Epithelial cell of esophagus (primary cell): ENCODE results near the gene GIMAP8.

Experiments
- DNase-seq: peaks from one replicate; pipeline ENCODE4 v3.0.0; 2010; ENCODE audit warnings: low read depth
- H3K4me3 ChIP-seq: 2 replicates; pipeline ENCODE4 v1.5.1; 2011; ENCODE audit warnings: mild to moderate bottlenecking, low read length, control low read depth
- CTCF ChIP-seq: IDR thresholded peaks from 2 replicates; pipeline ENCODE4 v1.5.1; 2011; ENCODE audit warnings: low read depth, mild to moderate bottlenecking, low read length, control low read depth, inconsistent platforms; ENCODE audit not compliant: insufficient read depth; ENCODE audit errors: missing control alignments

Gene GIMAP8

GRCh38 chr7:150404172-150404804, 46.1 kb upstream of the GIMAP8 start:
- no peak for DNase-seq
- no peak for TF ChIP-seq CTCF
- peak overlapping the region; percentile 62 for H3K4me3 ChIP-seq

- peak overlapping the region; percentile 62 for H3K4me3 ChIP-seq
- peak; percentile 82 for DNase-seq
- TF ChIP-seq CTCF = peak; percentile 21
Measured at GRCh38 chr7:150404805-150405583, 45.4 kb upstream of the GIMAP8 start.

- no peak for TF ChIP-seq CTCF
- DNase-seq = no peak
- H3K4me3 ChIP-seq = peak overlapping the region; percentile 62
Measured at GRCh38 chr7:150405584-150406311, 44.7 kb upstream of the GIMAP8 start.

GRCh38 chr7:150406312-150406566, 44.2 kb upstream of the GIMAP8 start:
- peak overlapping the region; percentile 62 for H3K4me3 ChIP-seq
- no peak for TF ChIP-seq CTCF
- no peak for DNase-seq

- no peak for DNase-seq
- no peak overlapping the region for H3K4me3 ChIP-seq
- TF ChIP-seq CTCF = no peak
Measured at GRCh38 chr7:150406567-150407421, 43.6 kb upstream of the GIMAP8 start.

- H3K4me3 ChIP-seq = no peak overlapping the region
- no peak for DNase-seq
- no peak for TF ChIP-seq CTCF
Measured at GRCh38 chr7:150407588-150408392, 42.6 kb upstream of the GIMAP8 start.
